Measurements from ENCODE around the gene AGPAT4.
"Not testable (repeated sequence)": the region's sequence is repeated elsewhere in the genome, so short reads cannot be mapped to it uniquely, and the experiment has no call there.

DNA sequence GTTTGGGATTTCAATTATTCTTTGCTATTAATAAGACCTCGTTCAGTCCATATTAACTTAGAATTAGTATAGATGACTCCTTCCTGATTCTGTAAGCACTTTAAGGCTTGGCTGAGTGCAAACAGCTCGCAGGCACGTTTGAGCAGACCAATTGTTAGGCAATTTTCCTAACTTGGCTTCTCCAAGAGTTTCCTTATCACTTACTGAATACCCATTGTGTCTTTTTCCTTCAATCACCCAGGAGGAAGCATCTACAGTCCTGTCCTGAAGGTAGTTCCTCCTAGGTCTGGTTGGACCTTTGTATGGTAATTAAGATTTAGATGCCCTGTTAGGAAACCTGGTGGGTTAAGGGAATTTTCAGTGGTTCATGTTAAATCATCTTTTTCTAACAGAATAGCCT, 39.6 kb upstream of the AGPAT4 start:
- TF ChIP-seq EZH2 (IDR thresholded peaks at IDR 0.05; ENCODE audit: insufficient read depth, poor library complexity, severe bottlenecking); EZH2phosphoT487 (IDR thresholded peaks at IDR 0.05; ENCODE audit: insufficient read depth, low read depth): not testable (repeated sequence)

Data from GM23248 (cell line).